ENCODE results near the gene ALKBH6.
"Not testable (repeated sequence)": the region's sequence is repeated elsewhere in the genome, so short reads cannot be mapped to it uniquely, and the experiment has no call there.

The ALKBH6 gene

DNA sequence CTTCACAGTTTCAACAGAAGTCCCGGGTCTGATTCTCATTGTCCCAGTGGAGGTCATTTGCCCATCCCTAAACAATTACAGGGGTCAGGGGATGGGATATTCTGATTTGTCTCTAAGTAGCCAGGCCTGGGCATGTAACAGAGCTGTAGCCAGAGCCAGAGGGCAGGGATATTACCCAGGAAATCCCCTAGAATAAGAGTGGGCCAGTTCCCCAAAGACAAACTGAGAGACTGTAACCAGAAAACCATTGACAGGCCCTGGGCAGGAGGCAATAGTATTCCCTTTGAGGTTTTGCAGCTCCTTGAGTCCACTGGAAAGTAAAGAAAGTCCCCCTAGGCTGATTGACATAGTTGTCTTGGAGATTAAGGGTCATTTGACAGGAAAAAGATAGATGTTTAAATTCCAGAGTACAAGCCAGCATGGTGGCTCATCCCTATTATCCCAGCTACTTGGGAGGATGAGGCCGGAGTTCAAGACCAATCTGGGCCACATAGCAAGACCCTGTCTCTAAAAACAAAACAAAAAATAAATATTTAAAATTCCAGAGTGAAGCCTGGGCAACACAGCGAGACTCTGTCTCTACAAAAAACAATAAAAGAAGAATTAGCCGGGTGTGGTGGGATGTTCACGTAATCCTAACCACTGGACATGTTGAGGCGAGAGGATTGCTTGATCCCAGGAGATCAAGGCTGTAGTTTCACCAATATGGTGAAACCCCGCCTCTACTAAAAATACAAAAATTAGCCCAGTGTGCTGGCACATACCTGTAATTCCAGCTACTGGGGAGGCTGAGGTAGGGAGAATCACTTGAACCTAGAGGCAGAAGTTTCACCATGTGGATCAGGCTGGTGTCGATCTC is 20.9 kb downstream of the ALKBH6 start:
- DNase-seq (ENCODE audit: low read depth) = no peak

- no peak for DNase-seq (ENCODE audit: low read depth)
These were observed 22.1 kb downstream of the ALKBH6 start for GRCh38 chr19:35991731-35992450.

- no peak for DNase-seq (ENCODE audit: low read depth)
These were observed 23.0 kb downstream of the ALKBH6 start for GRCh38 chr19:35990771-35991730.

GRCh38 chr19:35990156-35990555 is 23.9 kb downstream of the ALKBH6 start:
- no peak for DNase-seq (ENCODE audit: low read depth)

DNA sequence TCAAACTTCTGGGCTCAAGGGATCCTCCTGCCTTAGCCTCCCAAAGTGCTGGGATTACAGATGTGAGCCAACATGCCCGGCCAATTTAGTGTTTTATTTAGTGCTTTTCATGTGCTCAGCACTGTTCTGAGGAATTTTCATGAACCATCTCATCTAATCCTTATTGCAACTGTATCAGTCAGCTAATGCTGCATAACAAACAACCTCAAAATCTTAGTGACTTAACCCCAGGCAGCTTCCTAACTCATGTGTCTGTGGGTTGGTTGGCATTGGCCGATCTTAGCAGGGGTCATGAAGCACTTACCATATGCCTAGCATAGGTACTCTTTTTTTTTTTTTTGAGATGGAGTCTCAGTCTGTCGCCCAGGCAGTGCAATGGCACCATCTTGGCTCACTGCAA is 25.2 kb downstream of the ALKBH6 start:
- no peak for DNase-seq (ENCODE audit: low read depth)

GRCh38 chr19:35987571-35987896 is 26.5 kb downstream of the ALKBH6 start:
- DNase-seq (ENCODE audit: low read depth) = no peak

DNA sequence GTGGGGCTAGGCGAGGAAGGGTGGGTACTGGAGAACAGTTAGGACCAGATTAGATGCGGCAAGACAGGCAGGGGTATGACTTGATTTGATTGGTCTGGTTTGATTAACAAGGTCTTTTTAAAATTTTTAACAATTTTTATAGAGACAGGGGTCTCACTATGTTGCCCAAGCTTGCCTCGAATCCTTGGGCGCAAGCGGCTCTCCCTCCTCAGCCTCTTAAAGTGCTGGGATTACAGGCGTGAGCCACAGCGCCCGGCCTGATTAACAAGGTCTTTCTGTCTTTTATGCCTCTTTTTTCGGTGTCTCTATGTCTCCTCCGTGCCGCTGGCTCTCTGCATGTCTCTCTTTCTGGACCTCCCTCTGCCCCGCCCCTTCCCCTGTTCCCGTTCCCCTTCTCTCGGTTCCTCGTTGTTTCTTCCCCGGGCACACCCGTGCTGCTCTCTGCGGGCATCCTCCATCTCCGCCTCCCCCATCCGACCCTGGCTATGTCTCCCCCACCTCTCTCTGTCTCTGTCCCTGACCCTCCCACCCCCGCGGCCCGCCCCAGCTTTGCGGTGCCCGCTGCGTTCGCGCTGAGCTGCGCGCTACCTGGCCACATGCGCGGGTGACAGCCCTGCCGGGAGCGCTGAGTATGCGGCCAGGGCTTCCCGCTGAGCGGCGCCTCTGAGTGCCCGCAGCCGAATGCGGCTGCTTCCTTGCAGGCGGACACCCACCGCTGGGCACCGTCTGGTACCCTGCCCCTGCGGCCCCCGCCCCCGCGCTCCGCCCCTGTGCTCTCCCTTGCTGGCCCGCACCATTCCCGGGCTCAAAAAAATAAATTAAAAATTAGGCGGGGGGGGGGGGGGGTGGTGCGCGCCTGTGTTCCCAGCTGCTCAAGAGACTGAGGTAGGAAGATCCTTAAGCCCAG is 27.1 kb downstream of the ALKBH6 start:
- DNase-seq (ENCODE audit: low read depth) = no peak

GRCh38 chr19:35986111-35986510 is 27.9 kb downstream of the ALKBH6 start:
- DNase-seq (ENCODE audit: low read depth) = no peak

DNA sequence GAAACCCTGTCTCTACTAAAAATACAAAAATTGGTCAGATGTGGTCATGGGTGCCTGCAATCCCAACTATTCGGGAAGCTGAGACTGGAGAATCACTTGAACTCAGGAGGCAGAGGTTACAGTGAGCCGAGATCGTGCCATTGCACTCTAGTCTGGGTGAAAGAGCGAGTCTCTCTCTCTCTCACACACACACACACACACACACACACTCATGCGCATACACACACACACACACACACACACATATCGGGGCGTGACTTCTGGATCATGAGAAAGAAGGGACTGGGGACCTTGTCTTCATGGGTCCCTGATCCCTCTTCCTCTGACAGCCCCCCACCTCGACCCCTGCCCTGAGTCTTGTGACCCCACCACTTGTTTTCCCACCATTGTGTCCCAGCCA is 30.8 kb downstream of the ALKBH6 start:
- no peak for DNase-seq (ENCODE audit: low read depth)

- DNase-seq (ENCODE audit: low read depth) = not testable (repeated sequence)
These were observed 33.0 kb downstream of the ALKBH6 start for GRCh38 chr19:35980997-35981396.

GRCh38 chr19:35978832-35979365 is 35.1 kb downstream of the ALKBH6 start:
- DNase-seq (ENCODE audit: low read depth) = no peak

DNA sequence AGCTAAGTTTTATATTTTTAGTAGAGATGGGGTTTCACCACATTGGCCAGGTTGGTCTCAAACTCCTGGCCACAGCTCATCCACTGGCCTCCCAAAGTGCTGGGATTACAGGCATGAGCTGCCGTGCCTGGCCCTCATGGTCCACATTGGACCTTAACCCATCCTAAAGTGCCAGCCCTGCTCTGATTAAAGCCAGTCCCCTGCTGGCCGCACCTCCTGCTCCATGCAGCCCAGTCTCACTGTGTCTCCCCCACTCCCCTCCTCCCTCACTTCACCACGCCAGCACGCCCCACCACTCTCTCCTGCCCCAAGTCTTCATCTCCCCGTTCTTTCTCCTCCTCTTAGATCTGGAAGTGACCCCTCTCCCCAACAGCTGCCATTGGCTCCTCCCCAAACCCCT is 35.7 kb downstream of the ALKBH6 start:
- no peak for DNase-seq (ENCODE audit: low read depth)

GRCh38 chr19:35977446-35978222 is 36.4 kb downstream of the ALKBH6 start:
- DNase-seq (ENCODE audit: low read depth) = no peak

GRCh38 chr19:35975608-35976214 is 38.3 kb downstream of the ALKBH6 start:
- DNase-seq (ENCODE audit: low read depth) = no peak

- DNase-seq (ENCODE audit: low read depth) = no peak
These were observed 40.5 kb downstream of the ALKBH6 start for GRCh38 chr19:35973487-35973886.

GRCh38 chr19:35966771-35967170 is 47.2 kb downstream of the ALKBH6 start:
- DNase-seq (ENCODE audit: low read depth) = no peak

GRCh38 chr19:35963514-35963913 is 50.5 kb downstream of the ALKBH6 start:
- DNase-seq (ENCODE audit: low read depth) = no peak

GRCh38 chr19:35960432-35960972 is 53.5 kb downstream of the ALKBH6 start:
- no peak for DNase-seq (ENCODE audit: low read depth)

DNA sequence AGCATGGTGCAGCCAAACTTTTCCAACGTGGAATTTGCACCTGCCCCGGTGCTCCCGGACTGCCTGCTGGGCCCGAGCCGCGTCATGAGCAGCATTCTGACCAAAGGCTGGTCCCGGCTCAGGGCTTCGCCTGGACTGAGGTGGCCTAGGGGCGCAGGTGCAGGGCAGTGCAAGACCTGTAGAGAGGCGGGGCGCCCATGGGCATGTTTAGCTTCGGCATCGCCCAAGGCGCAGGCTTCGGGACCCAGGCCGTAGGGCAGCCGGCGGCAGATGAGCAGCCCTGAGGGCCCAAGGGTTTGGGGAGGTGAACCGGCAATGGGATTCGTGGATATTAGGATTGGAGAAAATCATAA is 54.1 kb downstream of the ALKBH6 start:
- no peak for DNase-seq (ENCODE audit: low read depth)
